ENCODE measurements around the gene EEF1G. TPM values are rescaled to one million over a fixed set of nuclear protein-coding genes. Genes with fewer than 3 reads are reported as not detected.

The EEF1G gene
- total and polyA plus RNA-seq, 9 of the 15 experiments (the other 6 are each of a cell fraction or from before 2014, with no cell fraction given): 985 to 2,349 (median 2,035) TPM

GRCh38 chr11:62555464-62556107, 18.1 kb downstream of the EEF1G start:
- Histone ChIP-seq H3K4me2 (ENCODE audit: insufficient read depth, low read length) (peak overlapping the region; percentile 44; the same call in 1 of the 2 replicates), H3K9ac (ENCODE audit: insufficient read depth in 1 of 2, low read depth in 2 of 2, low read length in 2 of 2) (peak overlapping the region; percentile 13 to 81; a peak in 2 of 4 replicates), H3K79me2 (ENCODE audit: control insufficient read depth, insufficient read depth, low read length) (peaks cover 12% of the 10 kb centered on the region; the same call in 2 of the 3 replicates), H3K27me3 (ENCODE audit: control insufficient read depth in 2 of 2, insufficient read depth in 2 of 2, low read length in 2 of 2) (no peaks in the 10 kb centered on the region), H3K4me3 (no peak overlapping the region), H3K27ac (ENCODE audit: extremely low read depth, low read depth, low read length) (peak overlapping the region; percentile 73), H3K36me3 (ENCODE audit: control insufficient read depth, insufficient read depth, low read length) (peaks cover 42% of the 10 kb centered on the region), H2AFZ (ENCODE audit: low read depth, low read length) (no peak overlapping the region), H4K20me1 (replicated peaks; ENCODE audit: control insufficient read depth, insufficient read depth, low read length) (no peaks in the 10 kb centered on the region; the same call in 1 of the 2 replicates), H3K9me1 (ENCODE audit: control insufficient read depth, insufficient read depth, low read length) (no peaks in the 10 kb centered on the region), H3K4me1 (replicated peaks in 1 of 2; ENCODE audit: control insufficient read depth in 2 of 2, insufficient read depth in 2 of 2, low read length in 2 of 2) (peaks cover 65 to 68% of the 10 kb centered on the region in 2 experiments), H3K9me3 (replicated peaks; ENCODE audit: control insufficient read depth, insufficient read depth, low read depth, low read length) (no peaks in the 10 kb centered on the region)
- in situ Hi-C loops (cut with MboI): loop anchor here (5.0 to 10.0 kb wide), 2 partner anchors 133 to 161 kb away; no protein-coding TSS in a partner anchor
- FAIRE-seq (no peak), ATAC-seq (no peak), DNase-seq (ENCODE audit: extremely low read depth in 1 of 4, low spot score in 3 of 4) (peak in 2 of 4 experiments; percentile 56 to 63)
- BruUV-seq (replicated peaks): no TSS peak
- intact Hi-C loops (cut with micrococcal nuclease): no loop called here
- ChIA-PET CTCF (ENCODE audit: low intra/inter-chr PET ratio) (interaction anchor here (0.6 kb wide), 2 partner anchors 162 to 163 kb away, joined by 3 to 4 read pairs; no protein-coding TSS in a partner anchor), POLR2A (interaction anchor here (0.6 to 2.9 kb wide), 5 partner anchors 9 to 131 kb away, joined by 3 to 17 read pairs (median 3); partner anchors contain the start of gene AHNAK)
- 37% methylated on average over 4 of the region's 4 CpGs for WGBS (ENCODE audit: insufficient coverage, low coverage, missing lambda C conversion rate)
- TF ChIP-seq SPI1 (IDR thresholded peaks at IDR 0.05; ENCODE audit: borderline replicate concordance, low read depth, low read length) (peak; percentile 94), MYC (IDR thresholded peaks at IDR 0.05; ENCODE audit: low read depth, low read length) (peak; percentile 7; the same call in 1 of the 2 replicates), MYC (CRISPR knock-in tag; IDR thresholded peaks at IDR 0.05; ENCODE audit: borderline replicate concordance, low read depth) (no peak), DPF2 (IDR thresholded peaks at IDR 0.05) (peak; percentile 24; the same call in 1 of the 2 replicates), KDM5B (IDR thresholded peaks at IDR 0.05; ENCODE audit: insufficient replicate concordance, low read depth, low read length) (no peak), MEIS2 (IDR thresholded peaks at IDR 0.05; ENCODE audit: partially characterized antibody) (peak; percentile 81), ZBTB11 (CRISPR knock-in tag; IDR thresholded peaks at IDR 0.05) (peak in 1 of 3 experiments; percentile 1; a peak in 1 of 6 replicates), ETS1 (conservative IDR thresholded peaks at IDR 0.05; ENCODE audit: control insufficient read depth, low read depth, low read length) (no peak), GATA2 (CRISPR knock-in tag; IDR thresholded peaks at IDR 0.05) (peak; percentile 56; the same call in 1 of the 2 replicates), PBX2 (CRISPR knock-in tag; IDR thresholded peaks at IDR 0.05; ENCODE audit: low read depth) (no peak), PBX2 (tag; conservative IDR thresholded peaks at IDR 0.05; ENCODE audit: low read depth) (0 out of 2 replicates have a peak, but pooled peaks have one; percentile 36)

Measured in K562 (cell line).